ACHN (cell line): Measurements from ENCODE around the gene FOSL1.
A peak's percentile ranks its signal among the peaks of the same experiment; 100 is the strongest.

Experiments used
- DNase-seq: peaks from one replicate; pipeline ENCODE4 v3.0.0-alpha.2; 2015
- in situ Hi-C: cut with HindIII; loops from 2 replicates; pipeline ENCODE4 v1.10.0; 2017; ENCODE audit warnings: low sequenced_read_pairs, low pct_ligation_motif_present, low pct_unique_long_range_greater_than_20kb

Gene FOSL1

DNA sequence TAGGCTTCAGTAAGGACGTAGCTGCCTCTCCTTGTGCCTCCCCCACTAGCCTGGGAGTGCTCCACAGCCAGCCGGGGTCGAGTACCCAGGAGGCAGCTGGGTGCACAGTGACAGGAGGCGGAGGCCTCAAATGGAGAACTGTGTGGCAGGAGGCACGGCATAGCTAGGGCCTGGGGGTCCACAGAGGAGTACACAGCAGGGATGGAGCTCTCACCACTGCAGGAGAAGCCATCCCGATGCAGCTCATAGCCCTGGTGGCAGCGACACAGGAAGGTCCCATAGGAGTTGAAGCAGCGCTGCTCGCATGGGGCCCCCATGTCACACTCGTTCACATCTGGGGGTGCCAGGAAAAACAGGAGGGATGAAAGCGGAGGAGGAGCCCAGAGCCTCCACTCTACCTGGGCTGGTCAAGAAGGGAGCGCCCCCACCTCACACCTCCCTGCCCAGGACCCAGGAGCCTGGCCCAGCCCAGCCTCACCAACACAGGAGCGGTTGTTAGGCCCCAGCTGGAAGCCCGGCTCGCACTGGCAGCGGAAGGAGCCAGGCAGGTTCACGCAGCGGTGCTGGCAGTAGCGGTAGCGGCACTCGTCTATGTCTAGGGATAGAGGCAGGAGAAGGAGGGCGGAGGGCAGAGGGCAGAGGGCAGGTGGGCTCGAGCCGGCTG is 30.4 kb downstream of the FOSL1 start:
- in situ Hi-C loops = no loop called here

DNA sequence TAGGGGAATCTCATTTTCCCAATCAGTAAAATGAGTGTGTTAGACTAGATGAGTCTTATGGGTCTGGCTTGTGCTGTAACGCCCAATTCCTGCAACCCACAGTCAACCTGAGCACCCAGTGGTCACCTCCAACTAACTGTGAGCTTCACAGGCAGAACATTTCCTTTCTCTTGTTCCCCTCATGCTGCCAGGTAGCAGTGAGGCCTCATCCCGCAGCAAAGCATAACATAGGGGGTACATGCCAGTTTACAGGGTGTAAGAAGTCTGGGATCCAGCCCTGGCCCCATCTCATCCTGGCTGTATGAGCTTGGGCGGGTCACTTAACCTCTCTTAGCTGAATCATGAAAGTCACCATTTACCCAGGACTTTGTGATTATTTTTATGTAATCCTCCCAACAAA is 31.3 kb downstream of the FOSL1 start:
- in situ Hi-C loops = no loop called here

More for the DNA sequence above, 30.4 kb downstream of the FOSL1 start:
- no peak for DNase-seq

DNA sequence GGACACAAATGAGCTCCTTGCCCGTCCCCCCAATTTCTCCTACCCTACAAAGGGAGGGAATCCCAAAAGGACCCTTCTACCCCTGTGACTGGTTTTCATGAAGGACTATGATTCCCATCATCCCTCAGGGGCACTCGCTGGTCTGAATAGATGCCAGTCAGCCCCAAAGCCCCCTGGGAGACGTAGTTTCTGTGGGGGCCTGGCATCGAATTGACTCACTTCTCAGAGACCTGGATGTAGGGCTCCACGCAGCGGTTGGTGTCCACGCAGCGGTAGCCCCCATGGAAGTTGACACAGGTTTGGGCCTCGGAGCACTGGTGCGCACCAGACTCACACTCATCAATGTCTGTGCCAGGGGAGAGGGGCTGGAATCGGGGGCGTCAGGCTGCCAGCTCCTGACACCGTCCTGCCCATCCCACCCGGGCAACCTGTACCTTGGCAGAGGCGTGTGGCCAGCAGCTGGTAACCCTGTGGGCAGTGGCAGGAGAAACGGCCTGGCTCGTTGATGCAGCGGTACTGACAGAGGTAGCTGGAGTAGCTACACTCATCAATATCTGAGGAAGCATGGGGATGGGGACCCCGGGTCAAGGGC is 32.0 kb downstream of the FOSL1 start:
- in situ Hi-C loops = no loop called here
- no peak for DNase-seq

More for the DNA sequence above, 31.3 kb downstream of the FOSL1 start:
- DNase-seq = no peak

- in situ Hi-C loops = no loop called here
- DNase-seq = no peak
Measured at GRCh38 chr11:65867284-65868071, 32.7 kb downstream of the FOSL1 start.

- DNase-seq = no peak
- in situ Hi-C loops = no loop called here
Measured at GRCh38 chr11:65866509-65867283, 33.5 kb downstream of the FOSL1 start.

GRCh38 chr11:65865550-65866172 is 34.5 kb downstream of the FOSL1 start:
- no peak for DNase-seq
- in situ Hi-C loops = no loop called here

DNA sequence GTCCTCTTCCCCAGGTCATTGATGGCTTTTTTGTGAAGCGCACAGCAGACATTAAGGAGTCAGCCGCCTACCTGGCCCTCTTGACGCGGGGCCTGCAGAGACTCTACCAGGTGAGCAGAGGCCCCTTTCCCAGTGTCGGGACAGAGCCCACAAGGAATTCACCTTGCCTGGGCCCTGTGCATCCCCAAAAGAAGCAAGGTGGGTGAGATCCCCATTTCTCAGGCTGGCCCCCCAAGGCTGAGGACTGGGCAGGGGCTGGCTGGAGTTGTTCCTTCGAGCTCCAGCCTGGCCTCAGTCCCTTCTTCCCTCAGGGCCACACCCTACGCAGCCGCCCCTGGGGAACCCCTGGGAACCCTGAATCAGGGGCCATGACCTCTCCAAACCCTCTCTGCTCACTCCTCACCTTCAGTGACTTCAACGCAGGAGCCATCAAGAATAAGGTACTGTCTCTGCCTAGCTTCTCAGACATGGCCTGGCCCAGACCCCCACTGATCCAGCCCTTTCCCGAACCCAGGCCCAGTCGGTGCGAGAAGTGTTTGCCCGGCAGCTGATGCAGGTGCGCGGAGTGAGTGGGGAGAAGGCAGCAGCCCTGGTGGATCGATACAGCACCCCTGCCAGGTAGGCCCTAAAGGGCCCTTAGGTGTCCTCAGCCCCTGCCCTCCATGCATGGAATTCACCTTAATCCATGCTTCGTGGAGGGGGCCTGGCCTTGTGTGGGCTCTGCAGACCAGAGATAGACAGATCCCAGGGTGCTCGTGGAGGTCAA is 35.3 kb downstream of the FOSL1 start:
- no peak for DNase-seq
- in situ Hi-C loops = no loop called here

GRCh38 chr11:65863889-65864705 is 36.1 kb downstream of the FOSL1 start:
- in situ Hi-C loops = no loop called here
- no peak for DNase-seq

GRCh38 chr11:65862941-65863888 is 37.0 kb downstream of the FOSL1 start:
- in situ Hi-C loops = no loop called here
- no peak for DNase-seq

- no peak for DNase-seq
- in situ Hi-C loops = no loop called here
Measured at GRCh38 chr11:65862191-65862735, 37.9 kb downstream of the FOSL1 start.

- DNase-seq = no peak
- in situ Hi-C loops = no loop called here
Measured at GRCh38 chr11:65861533-65862183, 38.5 kb downstream of the FOSL1 start.

- in situ Hi-C loops = no loop called here
- DNase-seq = no peak
Measured at GRCh38 chr11:65861165-65861505, 39.1 kb downstream of the FOSL1 start.

GRCh38 chr11:65860278-65861164 is 39.7 kb downstream of the FOSL1 start, which contains the start of gene MUS81:
Gene MUS81 (plus strand): TSS chr11:65860433. CDS start chr11:65860754, 321 bp downstream.
- DNase-seq = peak; percentile 97
- in situ Hi-C loops = no loop called here

DNA sequence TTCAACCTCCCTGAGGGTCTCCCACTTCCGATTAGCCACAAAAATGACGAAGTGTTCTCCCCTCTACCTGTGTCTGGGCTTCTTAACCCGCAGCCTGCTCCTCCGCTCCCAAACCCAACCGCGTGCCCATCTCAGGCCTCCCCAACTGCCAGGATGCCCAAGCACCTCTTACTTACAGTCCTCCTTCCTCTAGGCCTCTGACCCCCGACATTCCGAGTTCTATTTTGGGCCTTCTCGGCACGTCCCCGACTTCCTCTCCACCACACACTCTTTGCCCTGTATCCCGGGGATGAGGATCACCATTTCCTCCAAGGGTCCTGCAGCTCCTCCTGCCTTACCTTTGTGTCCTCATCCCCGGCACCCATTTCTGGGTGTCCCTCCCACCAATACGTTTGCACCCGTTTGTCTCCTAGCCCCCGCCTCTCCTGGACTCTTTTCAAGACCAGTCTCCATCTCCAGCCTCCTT is 40.3 kb downstream of the FOSL1 start:
- no peak for DNase-seq
- in situ Hi-C loops = no loop called here
